ENCODE data around the gene CDKAL1.

DNA sequence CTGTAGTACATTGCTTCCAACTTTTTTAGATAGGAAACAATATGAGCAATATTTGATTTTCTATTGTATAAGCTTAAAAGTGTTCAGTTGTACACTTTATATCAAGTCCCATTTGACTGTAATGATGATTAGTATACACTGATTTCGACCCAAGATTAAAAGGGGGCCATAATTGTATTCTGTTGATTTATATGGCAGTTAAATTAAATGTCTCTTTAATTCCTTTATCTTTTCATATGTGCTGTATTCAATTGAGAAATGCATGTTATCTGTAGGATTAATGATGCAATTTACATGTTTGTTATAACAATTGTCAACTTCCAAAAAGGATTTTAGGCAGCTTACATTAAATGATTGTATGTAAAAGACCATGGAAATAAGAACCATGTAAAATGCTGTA lies 317.5 kb downstream of the CDKAL1 start:
- TF ChIP-seq POLR2AphosphoS5 (IDR thresholded peaks at IDR 0.05; ENCODE audit: control insufficient read depth, insufficient read depth, low read depth, low read length) = no peak
- no peak for TF ChIP-seq EZH2 (IDR thresholded peaks at IDR 0.05; ENCODE audit: borderline replicate concordance, low read depth, low read length)
- TF ChIP-seq LCOR (CRISPR knock-in tag; IDR thresholded peaks at IDR 0.05) = no peak
- TF ChIP-seq, protein P1, sequence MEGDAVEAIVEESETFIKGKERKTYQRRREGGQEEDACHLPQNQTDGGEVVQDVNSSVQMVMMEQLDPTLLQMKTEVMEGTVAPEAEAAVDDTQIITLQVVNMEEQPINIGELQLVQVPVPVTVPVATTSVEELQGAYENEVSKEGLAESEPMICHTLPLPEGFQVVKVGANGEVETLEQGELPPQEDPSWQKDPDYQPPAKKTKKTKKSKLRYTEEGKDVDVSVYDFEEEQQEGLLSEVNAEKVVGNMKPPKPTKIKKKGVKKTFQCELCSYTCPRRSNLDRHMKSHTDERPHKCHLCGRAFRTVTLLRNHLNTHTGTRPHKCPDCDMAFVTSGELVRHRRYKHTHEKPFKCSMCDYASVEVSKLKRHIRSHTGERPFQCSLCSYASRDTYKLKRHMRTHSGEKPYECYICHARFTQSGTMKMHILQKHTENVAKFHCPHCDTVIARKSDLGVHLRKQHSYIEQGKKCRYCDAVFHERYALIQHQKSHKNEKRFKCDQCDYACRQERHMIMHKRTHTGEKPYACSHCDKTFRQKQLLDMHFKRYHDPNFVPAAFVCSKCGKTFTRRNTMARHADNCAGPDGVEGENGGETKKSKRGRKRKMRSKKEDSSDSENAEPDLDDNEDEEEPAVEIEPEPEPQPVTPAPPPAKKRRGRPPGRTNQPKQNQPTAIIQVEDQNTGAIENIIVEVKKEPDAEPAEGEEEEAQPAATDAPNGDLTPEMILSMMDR (IDR thresholded peaks at IDR 0.05 in 2 of 3, conservative IDR thresholded peaks at IDR 0.05 in 1 of 3; ENCODE audit: insufficient read depth in 2 of 3, low read depth in 1 of 3, low read length in 3 of 3) = no peak
- TF ChIP-seq, protein P2, sequence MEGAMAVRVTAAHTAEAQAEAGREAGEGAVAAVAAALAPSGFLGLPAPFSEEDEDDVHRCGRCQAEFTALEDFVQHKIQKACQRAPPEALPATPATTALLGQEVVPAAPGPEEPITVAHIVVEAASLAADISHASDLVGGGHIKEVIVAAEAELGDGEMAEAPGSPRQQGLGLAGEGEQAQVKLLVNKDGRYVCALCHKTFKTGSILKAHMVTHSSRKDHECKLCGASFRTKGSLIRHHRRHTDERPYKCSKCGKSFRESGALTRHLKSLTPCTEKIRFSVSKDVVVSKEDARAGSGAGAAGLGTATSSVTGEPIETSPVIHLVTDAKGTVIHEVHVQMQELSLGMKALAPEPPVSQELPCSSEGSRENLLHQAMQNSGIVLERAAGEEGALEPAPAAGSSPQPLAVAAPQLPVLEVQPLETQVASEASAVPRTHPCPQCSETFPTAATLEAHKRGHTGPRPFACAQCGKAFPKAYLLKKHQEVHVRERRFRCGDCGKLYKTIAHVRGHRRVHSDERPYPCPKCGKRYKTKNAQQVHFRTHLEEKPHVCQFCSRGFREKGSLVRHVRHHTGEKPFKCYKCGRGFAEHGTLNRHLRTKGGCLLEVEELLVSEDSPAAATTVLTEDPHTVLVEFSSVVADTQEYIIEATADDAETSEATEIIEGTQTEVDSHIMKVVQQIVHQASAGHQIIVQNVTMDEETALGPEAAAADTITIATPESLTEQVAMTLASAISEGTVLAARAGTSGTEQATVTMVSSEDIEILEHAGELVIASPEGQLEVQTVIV (CRISPR knock-in tag; IDR thresholded peaks at IDR 0.05; ENCODE audit: borderline replicate concordance) = no peak
- no peak for TF ChIP-seq SIX5 (IDR thresholded peaks at IDR 0.05; ENCODE audit: borderline replicate concordance in 1 of 2, insufficient read depth in 1 of 2, low read depth in 1 of 2, low read length in 2 of 2)

Data from K562 (cell line).